ENCODE data around the gene LRRTM4. TPM values are rescaled to one million over a fixed set of nuclear protein-coding genes. Genes with fewer than 3 reads are reported as not detected.
"Not testable (repeated sequence)": the region's sequence is repeated elsewhere in the genome, so short reads cannot be mapped to it uniquely, and the experiment has no call there.

Gene LRRTM4
- polyA plus RNA-seq, 1 donor, result 1.4 TPM

GRCh38 chr2:77164021-77164420 is 358.2 kb downstream of the LRRTM4 start:
- DNase-seq, result not testable (repeated sequence)

- DNase-seq, result no peak
Measured at GRCh38 chr2:77161009-77161408, 361.2 kb downstream of the LRRTM4 start.

GRCh38 chr2:77156599-77156998 is 365.6 kb downstream of the LRRTM4 start:
- no peak for DNase-seq

DNA sequence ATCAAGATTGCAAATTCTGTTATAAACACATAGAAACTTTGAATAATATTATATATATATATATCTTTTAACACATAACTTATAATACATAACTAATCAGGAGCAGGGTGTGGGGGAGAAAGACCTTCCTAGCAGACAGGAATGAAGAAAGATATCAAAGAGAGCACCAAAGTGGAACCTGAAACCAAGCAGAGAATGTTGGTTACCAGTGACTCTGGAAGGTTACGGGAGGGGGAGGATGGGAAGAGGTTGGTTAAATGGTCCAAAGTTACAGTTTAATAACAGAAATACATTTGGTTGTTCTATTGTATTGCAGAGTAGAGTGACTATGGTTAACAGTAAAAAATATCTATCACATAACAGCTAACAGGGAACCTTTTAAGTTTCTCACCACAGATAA is 366.7 kb downstream of the LRRTM4 start:
- peak; percentile 35 for DNase-seq

- DNase-seq, result no peak
Measured at GRCh38 chr2:77149565-77149964, 372.6 kb downstream of the LRRTM4 start.

GRCh38 chr2:77147153-77147552 is 375.0 kb downstream of the LRRTM4 start:
- DNase-seq, result peak; percentile 11

GRCh38 chr2:77144772-77145171 is 377.4 kb downstream of the LRRTM4 start:
- no peak for DNase-seq

- DNase-seq, result no peak
Measured at GRCh38 chr2:77142141-77142540, 380.0 kb downstream of the LRRTM4 start.

GRCh38 chr2:77128479-77128878 is 393.7 kb downstream of the LRRTM4 start:
- DNase-seq, result not testable (repeated sequence)

GRCh38 chr2:77127345-77127744 is 394.8 kb downstream of the LRRTM4 start:
- DNase-seq, result no peak

GRCh38 chr2:77121518-77121917 is 400.7 kb downstream of the LRRTM4 start:
- no peak for DNase-seq

- no peak for DNase-seq
Measured at GRCh38 chr2:77119333-77119732, 402.8 kb downstream of the LRRTM4 start.

DNA sequence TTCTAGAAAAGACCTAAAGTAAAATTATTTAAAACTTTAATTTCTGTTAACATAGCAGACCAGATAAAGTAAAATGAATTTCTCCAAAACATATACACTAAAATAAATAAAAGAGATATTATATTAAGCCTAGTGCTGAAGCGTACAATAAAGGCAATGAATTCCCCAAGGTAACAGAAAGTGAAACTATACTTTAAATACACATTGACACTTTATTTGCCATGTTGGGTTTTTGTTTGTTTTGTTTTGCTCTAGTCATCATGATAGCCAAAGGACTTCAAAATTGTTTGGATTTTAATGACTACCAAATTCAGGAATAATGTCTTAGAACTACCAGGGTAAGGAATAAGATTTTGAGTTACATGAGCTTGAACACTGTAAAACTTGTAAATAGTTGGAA is 413.3 kb downstream of the LRRTM4 start:
- no peak for DNase-seq

- no peak for DNase-seq
Measured at GRCh38 chr2:77105008-77105407, 417.2 kb downstream of the LRRTM4 start.

GRCh38 chr2:77104554-77104953 is 417.6 kb downstream of the LRRTM4 start:
- no peak for DNase-seq

- no peak for DNase-seq
Measured at GRCh38 chr2:77102927-77103326, 419.2 kb downstream of the LRRTM4 start.

DNA sequence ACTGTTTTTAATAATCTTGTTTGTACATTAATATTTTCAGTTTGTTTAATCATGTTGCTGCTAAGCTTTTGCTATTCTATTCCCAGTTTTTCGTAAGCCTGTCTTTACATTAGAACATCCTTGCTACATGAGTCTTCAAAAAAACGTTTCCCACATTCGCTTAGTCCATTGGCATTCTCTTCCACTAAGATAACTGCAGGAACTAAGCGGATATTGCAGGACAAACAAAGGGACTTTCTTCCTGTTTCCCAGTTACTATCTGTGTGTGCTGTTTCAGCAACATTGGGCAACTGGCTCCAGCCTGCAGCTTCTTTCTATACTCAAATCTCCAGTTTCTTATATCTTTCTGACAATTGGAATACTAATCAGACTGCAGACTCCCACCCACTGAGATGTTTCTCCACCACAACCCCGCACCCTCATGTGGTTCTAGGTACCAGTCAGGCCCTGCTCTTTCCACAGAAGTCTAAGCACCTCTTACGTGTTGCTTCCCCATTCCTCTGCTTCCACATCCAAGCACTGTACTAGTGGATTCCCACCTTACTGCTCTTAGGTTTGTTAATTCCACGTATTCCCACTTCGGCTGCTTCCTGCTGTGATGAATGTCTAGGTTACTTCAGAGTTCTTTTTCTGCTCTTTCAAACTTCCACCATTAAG is 420.3 kb downstream of the LRRTM4 start:
- DNase-seq, result no peak

DNA sequence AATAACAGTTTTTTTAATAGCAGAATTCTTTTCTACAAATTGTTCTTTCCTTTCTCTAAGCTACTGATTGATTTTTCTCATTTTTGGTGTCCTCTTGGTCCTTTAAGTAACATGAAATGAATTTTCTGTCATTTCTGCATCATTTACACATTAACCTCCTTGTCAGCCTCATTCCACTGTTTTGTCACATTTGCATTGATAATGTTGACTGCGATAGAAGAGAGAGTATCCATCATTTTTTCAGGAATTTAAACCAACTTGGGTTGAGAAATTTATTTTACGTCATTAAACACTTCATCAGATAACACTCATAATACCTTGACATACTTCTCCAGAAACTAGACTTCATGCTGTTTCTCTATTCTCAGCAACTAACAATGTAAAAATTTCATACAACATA is 422.2 kb downstream of the LRRTM4 start:
- DNase-seq, result no peak

DNA sequence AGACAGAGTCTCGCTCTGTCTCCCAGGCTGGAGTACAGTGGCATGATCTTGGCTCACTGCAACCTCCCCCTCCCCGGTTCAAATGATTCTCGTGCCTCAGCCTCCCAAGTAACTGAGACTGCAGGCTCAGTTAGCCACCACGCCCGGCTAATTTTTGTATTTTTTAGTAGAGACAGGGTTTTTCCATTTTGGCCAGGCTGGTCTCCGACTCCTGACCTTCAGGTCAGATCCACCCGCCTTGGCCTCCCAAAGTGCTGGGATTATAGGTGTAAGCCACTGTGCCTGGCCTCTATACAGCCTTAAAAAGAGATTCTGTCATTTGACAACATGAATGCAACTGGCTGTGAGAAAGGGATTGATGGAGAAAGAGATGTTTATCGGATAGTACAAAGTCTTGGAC is 426.7 kb downstream of the LRRTM4 start:
- DNase-seq, result not testable (repeated sequence)

GRCh38 chr2:77095096-77095495 is 427.1 kb downstream of the LRRTM4 start:
- no peak for DNase-seq

- not testable (repeated sequence) for DNase-seq
Measured at GRCh38 chr2:77088424-77088823, 433.8 kb downstream of the LRRTM4 start.

DNA sequence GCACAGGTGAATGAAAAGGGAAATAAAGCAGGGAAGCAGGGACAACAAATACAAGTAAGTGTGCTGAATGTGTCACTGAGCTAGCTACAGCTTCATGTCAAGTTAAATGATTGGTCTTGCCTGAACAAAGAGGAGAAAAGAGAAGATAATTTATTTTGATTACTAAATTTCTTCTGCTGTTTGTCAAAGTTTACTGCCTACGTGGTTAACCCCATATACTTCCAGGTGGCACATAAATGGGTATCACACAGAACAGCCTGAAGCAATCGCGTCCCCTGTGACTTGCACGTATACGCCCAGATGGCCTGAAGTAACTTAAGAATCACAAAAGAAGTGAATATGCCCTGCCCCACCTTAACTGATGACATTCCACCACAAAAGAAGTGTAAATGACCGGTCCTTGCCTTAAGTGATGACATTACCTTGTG is 434.2 kb downstream of the LRRTM4 start:
- DNase-seq, result no peak

- DNase-seq, result no peak
Measured at GRCh38 chr2:77086478-77086877, 435.7 kb downstream of the LRRTM4 start.

GRCh38 chr2:77086051-77086450 is 436.1 kb downstream of the LRRTM4 start:
- DNase-seq, result no peak

- no peak for DNase-seq
Measured at GRCh38 chr2:77085561-77085960, 436.6 kb downstream of the LRRTM4 start.

All from left kidney (tissue), 2 donors.